OCI-LY3 (cell line): ENCODE results near the gene ZNF695.
"Not testable (repeated sequence)": the region's sequence is repeated elsewhere in the genome, so short reads cannot be mapped to it uniquely, and the experiment has no call there.

ENCODE experiments used
- H2AFZ ChIP-seq: fragments of 200-600, 300-600 bp; shearing (Covaris generic); 2 replicates; pipeline ENCODE4 v1.6.0; 2014; ENCODE audit warnings: antibody characterized with exemption, low read depth, low read length
- H3K27ac ChIP-seq: fragments of 200-600, 300-600 bp; sonication (generic); 2 replicates; pipeline ENCODE4 v1.5.1; 2014; ENCODE audit warnings: mild to moderate bottlenecking, low read length, moderate library complexity, mixed read lengths
- H3K27me3 ChIP-seq: fragments of 200-600, 300-600 bp; sonication (generic); 2 replicates; pipeline ENCODE4 v1.6.1; 2014; ENCODE audit warnings: low read depth, low read length, mixed read lengths
- H3K36me3 ChIP-seq: fragments of 200-600, 300-600 bp; sonication (generic); replicated peaks from 2 replicates; pipeline ENCODE3; 2014; ENCODE audit warnings: low read depth, low read length, mixed read lengths
- H3K4me1 ChIP-seq: fragments of 300-600, 200-600 bp; sonication (generic); 2 replicates; pipeline ENCODE4 v1.6.1; 2014; ENCODE audit warnings: low read length, mixed read lengths
- H3K4me2 ChIP-seq: fragments of 200-600, 300-600 bp; sonication (generic); 2 replicates; pipeline ENCODE4 v1.6.1; 2014; ENCODE audit warnings: low read length, mixed read lengths
- H3K4me3 ChIP-seq: fragments of 300-600, 200-600 bp; sonication (generic); 2 replicates; pipeline ENCODE4 v1.5.1; 2014; ENCODE audit warnings: antibody characterized with exemption, mild to moderate bottlenecking, low read length, moderate library complexity
- H3K79me2 ChIP-seq: fragments of 300-600, 200-600 bp; shearing (Covaris generic); 2 replicates; pipeline ENCODE4 v1.6.1; 2014; ENCODE audit warnings: mild to moderate bottlenecking, low read length, mixed read lengths
- H3K9ac ChIP-seq: fragments of 300-600, 200-600 bp; shearing (Covaris generic); 2 replicates; pipeline ENCODE4 v1.6.0; 2014; ENCODE audit warnings: mild to moderate bottlenecking, low read length, moderate library complexity
- H3K9me3 ChIP-seq: fragments of 200-600, 300-600 bp; shearing (Covaris generic); 2 replicates; pipeline ENCODE4 v1.6.1; 2014; ENCODE audit warnings: low read length, mixed read lengths; ENCODE audit not compliant: insufficient read depth
- H4K20me1 ChIP-seq: fragments of 200-600, 300-600 bp; sonication (generic); 2 replicates; pipeline ENCODE4 v1.6.1; 2016; ENCODE audit warnings: low read length, mixed read lengths; ENCODE audit not compliant: insufficient read depth
- CTCF ChIP-seq: fragments of 200-600, 300-600 bp; sonication (generic); IDR thresholded peaks from 2 replicates; pipeline ENCODE4 v1.5.1; 2014; ENCODE audit warnings: antibody characterized with exemption, low read length, low read depth
- EZH2phosphoT487 ChIP-seq: fragments of 200-600 bp; shearing (Covaris generic); IDR thresholded peaks from 2 replicates; pipeline ENCODE4 v1.6.1; 2018; ENCODE audit warnings: antibody characterized with exemption, mixed run types, low read depth

The ZNF695 gene

DNA sequence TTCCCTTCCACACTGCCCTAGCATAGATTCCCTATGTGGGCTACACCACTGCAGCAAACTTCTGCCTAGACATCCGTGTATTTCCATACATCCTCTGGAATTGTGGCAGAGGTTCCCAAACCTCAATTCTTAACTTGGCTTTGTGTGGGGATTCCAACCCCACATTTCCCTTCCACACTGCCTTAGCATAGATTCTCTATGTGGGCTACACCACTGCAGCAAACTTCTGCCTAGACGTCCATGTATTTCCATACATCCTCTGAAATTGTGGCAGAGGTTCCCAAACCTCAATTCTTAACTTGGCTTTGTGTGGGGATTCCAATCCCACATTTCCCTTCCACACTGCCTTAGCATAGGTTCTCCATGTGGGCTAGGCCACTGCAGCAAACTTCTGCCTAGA lies 39.4 kb upstream of the ZNF695 start:
- Histone ChIP-seq H3K9me3 (peaks cover 75% of the 10 kb centered on the region), H3K9ac (no peak overlapping the region), H3K4me1 (no peaks in the 10 kb centered on the region), H3K27me3 (no peaks in the 10 kb centered on the region), H3K27ac (no peak overlapping the region), H3K4me3 (no peak overlapping the region), H2AFZ (no peak overlapping the region), H3K4me2 (no peak overlapping the region), H3K36me3 (peaks cover 64% of the 10 kb centered on the region), H4K20me1 (no peaks in the 10 kb centered on the region), H3K79me2 (peaks cover 53% of the 10 kb centered on the region)
- TF ChIP-seq EZH2phosphoT487: no peak
- no peak for TF ChIP-seq CTCF

DNA sequence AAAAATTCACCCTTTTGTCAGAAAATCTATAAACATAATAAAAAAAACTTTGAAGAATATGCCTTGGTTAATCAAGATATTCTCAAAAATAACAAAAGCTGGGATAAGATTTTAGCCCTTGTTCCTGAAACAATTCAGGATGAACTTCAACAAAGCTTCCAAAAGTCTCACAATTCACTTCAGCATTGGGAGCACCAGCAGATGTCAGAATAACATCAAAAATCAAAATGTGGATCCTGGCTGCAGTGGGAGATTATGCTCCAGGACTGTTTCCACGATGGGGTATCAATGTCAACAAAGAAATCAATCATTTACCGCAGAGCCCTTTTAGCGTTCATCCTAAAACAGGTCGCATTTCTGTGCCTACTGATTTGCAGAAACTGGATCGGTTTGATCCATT lies 35.5 kb upstream of the ZNF695 start:
- Histone ChIP-seq H3K27ac (no peak overlapping the region), H3K36me3 (peaks cover 85% of the 10 kb centered on the region), H2AFZ (no peak overlapping the region), H3K9ac (no peak overlapping the region), H3K9me3 (peaks cover 87% of the 10 kb centered on the region), H3K27me3 (no peaks in the 10 kb centered on the region), H3K4me3 (no peak overlapping the region), H3K79me2 (peaks cover 62% of the 10 kb centered on the region), H4K20me1 (no peaks in the 10 kb centered on the region), H3K4me1 (no peaks in the 10 kb centered on the region), H3K4me2 (no peak overlapping the region)
- TF ChIP-seq EZH2phosphoT487 (no peak), CTCF (no peak)

DNA sequence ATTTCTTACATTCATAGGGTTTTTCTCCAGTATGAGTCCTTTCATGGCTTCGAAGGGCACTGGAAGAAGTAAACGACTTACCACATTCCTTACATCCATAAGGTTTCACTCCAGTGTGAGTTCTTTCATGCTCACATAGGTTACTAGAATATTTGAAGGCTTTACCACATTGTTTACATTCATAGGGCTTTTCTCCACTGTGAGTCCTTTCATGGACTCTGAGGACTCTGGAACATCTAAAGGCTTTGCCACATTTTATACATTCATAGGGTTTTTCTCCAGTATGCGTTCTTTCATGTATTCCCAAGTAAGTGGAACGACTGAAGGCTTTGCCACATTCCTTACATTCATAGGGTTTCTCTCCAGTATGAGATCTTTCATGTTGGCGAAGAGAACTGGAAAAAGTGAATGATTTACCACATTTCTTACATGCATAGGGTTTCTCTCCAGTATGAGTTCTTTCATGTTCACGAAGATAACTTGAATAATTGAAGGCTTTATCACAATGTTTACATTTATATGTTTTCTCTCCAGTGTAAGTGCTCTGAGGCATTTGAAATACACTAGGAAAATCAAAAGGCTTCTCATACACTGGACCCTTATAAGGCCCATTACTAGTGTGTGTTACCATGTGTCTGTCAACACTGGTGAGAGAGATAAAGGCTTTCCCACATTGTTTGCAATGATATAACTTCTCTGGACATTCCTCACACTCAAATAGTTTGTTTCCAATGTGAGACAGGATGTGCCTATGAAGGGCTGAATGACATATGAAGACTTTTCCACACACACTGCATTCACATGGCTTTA lies 29.9 kb upstream of the ZNF695 start:
- Histone ChIP-seq H3K9ac (no peak overlapping the region), H3K4me3 (no peak overlapping the region), H4K20me1 (no peaks in the 10 kb centered on the region), H2AFZ (no peak overlapping the region), H3K4me1 (no peaks in the 10 kb centered on the region), H3K27ac (no peak overlapping the region), H3K27me3 (no peaks in the 10 kb centered on the region), H3K79me2 (peaks cover 18% of the 10 kb centered on the region), H3K4me2 (no peak overlapping the region), H3K36me3 (peaks cover 91% of the 10 kb centered on the region), H3K9me3 (peaks cover 84% of the 10 kb centered on the region)
- no peak for TF ChIP-seq CTCF
- no peak for TF ChIP-seq EZH2phosphoT487

- H4K20me1 ChIP-seq, H3K27ac ChIP-seq, H3K9ac ChIP-seq, H3K4me1 ChIP-seq, H3K27me3 ChIP-seq, H3K79me2 ChIP-seq, H2AFZ ChIP-seq, H3K4me2 ChIP-seq, H3K4me3 ChIP-seq: not testable (repeated sequence)
- peaks cover 47% of the 10 kb centered on the region for H3K9me3 ChIP-seq
- H3K36me3 ChIP-seq: peaks cover 43% of the 10 kb centered on the region
These were observed 24.4 kb upstream of the ZNF695 start for GRCh38 chr1:247032306-247032705.

- H2AFZ ChIP-seq, H3K4me3 ChIP-seq, H4K20me1 ChIP-seq, H3K27ac ChIP-seq, H3K79me2 ChIP-seq, H3K4me1 ChIP-seq, H3K36me3 ChIP-seq, H3K4me2 ChIP-seq, H3K9ac ChIP-seq, H3K27me3 ChIP-seq: not testable (repeated sequence)
- H3K9me3 ChIP-seq: peaks cover 10% of the 10 kb centered on the region; the same call in 1 of the 2 replicates
These were observed 16.8 kb upstream of the ZNF695 start for GRCh38 chr1:247024658-247025057.
